GM12873 (cell line): ENCODE data around the gene NR2F1-AS1.

ENCODE experiments used
- CTCF ChIP-seq: IDR thresholded peaks from 2 replicates; pipeline ENCODE4 v1.5.1; 2012; ENCODE audit warnings: low read depth, mild to moderate bottlenecking, moderate library complexity, low read length, control low read depth; ENCODE audit not compliant: insufficient read depth; ENCODE audit errors: missing control alignments

Gene NR2F1-AS1

DNA sequence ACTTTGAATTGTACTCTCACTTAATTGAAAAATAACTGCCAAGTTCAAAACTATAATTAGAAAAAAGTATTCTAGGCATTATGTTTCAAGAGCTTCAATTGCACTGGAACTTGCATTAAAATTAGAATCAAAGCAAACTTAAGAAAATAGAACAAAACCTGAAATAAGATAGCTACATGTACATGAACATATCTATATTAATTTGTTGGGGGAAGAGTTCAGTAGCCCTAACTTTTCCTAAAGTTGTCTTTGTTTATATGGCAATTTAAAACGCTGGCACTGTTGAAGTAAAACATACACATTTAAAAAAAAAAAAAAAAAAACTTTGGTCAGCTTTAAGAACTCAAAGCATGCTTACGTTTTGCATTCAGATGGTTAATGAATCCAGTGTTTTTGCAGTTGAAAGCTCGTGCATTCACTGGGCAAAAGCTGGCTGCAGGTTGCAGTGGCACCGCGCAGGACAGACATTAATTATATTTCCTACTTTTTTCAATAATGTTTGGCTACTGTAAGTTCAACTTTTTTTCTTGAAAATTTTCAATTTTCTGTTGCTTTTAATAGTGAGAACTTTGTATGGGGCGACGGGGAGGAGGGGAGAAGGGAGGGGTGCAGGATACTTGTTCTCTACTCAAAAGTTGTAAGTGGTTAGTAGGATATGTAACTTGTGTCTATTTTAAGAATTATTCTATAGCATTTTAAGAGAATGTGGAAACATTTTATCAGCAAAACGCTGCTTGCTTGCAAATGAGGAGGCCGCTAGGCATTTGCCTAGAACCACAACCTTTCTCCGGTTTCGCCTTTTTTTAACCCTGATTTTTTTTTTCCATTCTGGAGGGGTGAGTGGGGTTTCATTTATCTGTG is 5.9 kb upstream of the NR2F1-AS1 start:
- no peak for TF ChIP-seq CTCF

GRCh38 chr5:93585767-93586385 is 4.9 kb upstream of the NR2F1-AS1 start:
- TF ChIP-seq CTCF, result no peak

DNA sequence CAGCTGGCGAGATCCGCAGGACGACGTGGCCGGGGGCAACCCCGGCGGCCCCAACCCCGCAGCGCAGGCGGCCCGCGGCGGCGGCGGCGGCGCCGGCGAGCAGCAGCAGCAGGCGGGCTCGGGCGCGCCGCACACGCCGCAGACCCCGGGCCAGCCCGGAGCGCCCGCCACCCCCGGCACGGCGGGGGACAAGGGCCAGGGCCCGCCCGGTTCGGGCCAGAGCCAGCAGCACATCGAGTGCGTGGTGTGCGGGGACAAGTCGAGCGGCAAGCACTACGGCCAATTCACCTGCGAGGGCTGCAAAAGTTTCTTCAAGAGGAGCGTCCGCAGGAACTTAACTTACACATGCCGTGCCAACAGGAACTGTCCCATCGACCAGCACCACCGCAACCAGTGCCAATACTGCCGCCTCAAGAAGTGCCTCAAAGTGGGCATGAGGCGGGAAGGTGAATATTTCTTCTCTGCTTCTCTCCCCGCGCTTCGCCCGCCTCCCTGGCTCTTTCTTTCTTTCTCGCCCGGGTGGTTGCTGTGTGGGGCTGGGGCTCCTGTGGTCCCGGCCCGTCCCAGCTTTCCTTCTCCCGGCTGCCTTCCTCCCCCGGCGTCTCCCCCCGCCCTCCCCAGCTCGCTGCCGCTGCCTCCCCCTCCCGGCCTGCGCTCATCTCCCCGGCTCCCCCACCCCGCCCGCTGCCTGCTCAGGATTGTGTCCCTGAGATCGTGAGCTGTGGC is 4.2 kb upstream of the NR2F1-AS1 start:
- TF ChIP-seq CTCF, result no peak

GRCh38 chr5:93584596-93585040 is 3.6 kb upstream of the NR2F1-AS1 start:
- TF ChIP-seq CTCF, result no peak

DNA sequence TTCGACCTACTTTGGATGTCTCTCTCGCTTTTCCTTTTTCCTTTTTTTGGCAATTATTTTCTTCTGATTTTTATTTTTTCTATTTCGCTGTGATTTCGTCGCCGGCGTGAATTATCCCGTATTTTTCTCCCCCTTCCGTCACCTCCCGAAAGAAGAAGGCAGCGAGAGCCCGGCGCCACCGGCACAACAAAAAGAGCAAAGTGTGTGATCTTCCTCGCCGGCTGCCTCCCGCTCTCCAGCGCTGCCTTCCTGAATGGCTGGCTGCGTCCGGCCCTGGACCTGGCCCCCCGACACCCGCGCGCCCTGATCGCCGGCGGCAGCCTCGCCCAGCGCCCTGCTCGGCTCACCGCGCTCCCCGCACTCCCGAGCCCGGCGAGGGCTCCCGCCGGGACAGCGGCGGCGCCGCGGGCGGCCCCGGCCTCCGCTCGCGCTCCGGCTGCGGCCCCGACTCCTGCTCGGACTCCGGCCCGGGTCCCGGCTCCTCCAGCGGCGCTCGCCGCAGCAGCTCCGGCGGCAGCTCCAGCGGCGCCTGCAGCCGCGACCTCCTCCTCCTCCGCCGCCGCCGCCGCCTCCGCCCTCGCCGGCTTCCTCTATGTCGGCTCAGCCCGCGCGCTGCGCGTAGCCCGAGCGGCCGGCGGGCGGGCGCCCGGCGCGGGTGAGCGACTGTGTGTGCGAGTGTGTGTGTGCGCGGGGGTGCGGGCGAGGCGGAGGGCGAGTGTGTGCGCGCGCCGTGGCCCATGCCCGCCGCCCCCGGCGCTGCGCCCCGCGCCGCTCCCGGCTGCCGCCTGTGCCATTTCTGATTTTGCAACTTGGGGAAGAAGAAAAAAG is 3.0 kb upstream of the NR2F1-AS1 start:
- TF ChIP-seq CTCF, result no peak

DNA sequence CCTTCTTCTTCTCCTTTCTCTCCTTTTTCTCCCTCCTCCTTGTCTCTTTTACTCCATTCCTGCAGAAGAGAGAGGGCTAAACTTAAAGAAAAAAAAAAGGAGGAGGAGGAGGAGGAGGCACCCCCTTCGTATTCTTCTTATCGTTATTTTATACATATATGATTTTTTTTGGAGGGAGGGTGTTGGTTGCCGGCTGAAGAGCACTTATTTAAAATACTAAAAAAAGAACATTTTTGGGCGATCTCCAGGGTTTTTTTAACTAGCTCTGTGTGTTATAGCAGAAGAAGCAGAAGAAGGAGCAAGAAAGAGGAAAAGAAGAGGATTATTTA is 2.4 kb upstream of the NR2F1-AS1 start:
- no peak for TF ChIP-seq CTCF
